Measurements from ENCODE around the gene FREY1. TPM values are rescaled to one million over a fixed set of nuclear protein-coding genes. Genes with fewer than 3 reads are reported as not detected.
"Not testable (repeated sequence)": the region's sequence is repeated elsewhere in the genome, so short reads cannot be mapped to it uniquely, and the experiment has no call there.

The FREY1 gene
- total RNA-seq, 6 experiments from 2014 or later = 0.38 to 0.74 (median 0.68) TPM

- Mint-ChIP-seq H3K4me1 (ENCODE audit: low read depth) (peaks cover 12% of the 10 kb centered on the region), H3K36me3 (ENCODE audit: low read depth) (no peaks in the 10 kb centered on the region), H3K4me3 (no peak overlapping the region), H3K27ac (no peak overlapping the region), H3K27me3 (ENCODE audit: insufficient read depth) (peaks cover 2% of the 10 kb centered on the region; the same call in 1 of the 2 replicates), H3K9me3 (no peaks in the 10 kb centered on the region)
- DNase-seq = no peak
- TF ChIP-seq CTCF (IDR thresholded peaks at IDR 0.05) = no peak
These were observed 2.7 kb downstream of the FREY1 start for GRCh38 chr11:45904309-45904915.

- H3K4me1 Mint-ChIP-seq (ENCODE audit: low read depth) = peaks cover 12% of the 10 kb centered on the region
- H3K27me3 Mint-ChIP-seq (ENCODE audit: insufficient read depth) = peaks cover 2% of the 10 kb centered on the region
These were observed 4.4 kb downstream of the FREY1 start for GRCh38 chr11:45902452-45903380.

GRCh38 chr11:45901626-45902025 is 5.4 kb downstream of the FREY1 start:
- H3K36me3 Mint-ChIP-seq (ENCODE audit: low read depth) = no peaks in the 10 kb centered on the region
- no peak for TF ChIP-seq CTCF (IDR thresholded peaks at IDR 0.05)
- H3K9me3 Mint-ChIP-seq = no peaks in the 10 kb centered on the region
- no peak for DNase-seq
- peaks cover 6% of the 10 kb centered on the region for H3K4me1 Mint-ChIP-seq (ENCODE audit: low read depth)
- peaks cover 2% of the 10 kb centered on the region for H3K27me3 Mint-ChIP-seq (ENCODE audit: insufficient read depth)
- no peak overlapping the region for H3K4me3 Mint-ChIP-seq
- no peak overlapping the region for H3K27ac Mint-ChIP-seq

More at GRCh38 chr11:45902452-45903380, 4.4 kb downstream of the FREY1 start:
- H3K9me3 Mint-ChIP-seq = no peaks in the 10 kb centered on the region
- H3K27ac Mint-ChIP-seq = no peak overlapping the region
- H3K36me3 Mint-ChIP-seq (ENCODE audit: low read depth) = no peaks in the 10 kb centered on the region
- no peak for DNase-seq
- no peak for TF ChIP-seq CTCF (IDR thresholded peaks at IDR 0.05)
- no peak overlapping the region for H3K4me3 Mint-ChIP-seq

GRCh38 chr11:45900916-45901617 is 6.0 kb downstream of the FREY1 start:
- Mint-ChIP-seq H3K4me1 (ENCODE audit: low read depth) (peaks cover 6% of the 10 kb centered on the region), H3K27ac (peak overlapping the region; percentile 63), H3K4me3 (peak overlapping the region; percentile 84), H3K9me3 (no peaks in the 10 kb centered on the region), H3K27me3 (ENCODE audit: insufficient read depth) (peaks cover 4% of the 10 kb centered on the region), H3K36me3 (ENCODE audit: low read depth) (no peaks in the 10 kb centered on the region)
- no peak for TF ChIP-seq CTCF (IDR thresholded peaks at IDR 0.05)
- no peak for DNase-seq

GRCh38 chr11:45900175-45900800 is 6.8 kb downstream of the FREY1 start:
- not testable (repeated sequence) for H3K36me3 Mint-ChIP-seq (ENCODE audit: low read depth); DNase-seq; H3K27me3 Mint-ChIP-seq (ENCODE audit: insufficient read depth); H3K9me3 Mint-ChIP-seq; H3K4me1 Mint-ChIP-seq (ENCODE audit: low read depth)
- H3K4me3 Mint-ChIP-seq = peak overlapping the region; percentile 84
- H3K27ac Mint-ChIP-seq = peak overlapping the region; percentile 63

All from HFFc6 (cell line).